Liver (tissue), 9 donors: Measurements from ENCODE around the gene PPP2R5C. TPM values are rescaled to one million over a fixed set of nuclear protein-coding genes. Genes with fewer than 3 reads are reported as not detected.

Experiments
- DNase-seq: peaks from one replicate; pipeline ENCODE4 v3.0.0-alpha.2; 2017; ENCODE audit warnings: low spot score
- H3K27ac ChIP-seq, 2 donors: one replicate each; pipeline ENCODE4 v1.7.0; 2013; ENCODE audit warnings: inconsistent platforms in 2 of 2, low read length in 2 of 2, control low read depth in 1 of 2, low read depth in 1 of 2, mild to moderate bottlenecking in 1 of 2
- H3K27me3 ChIP-seq, 4 donors: one replicate each; pipeline versions ENCODE4 v1.6.1 to v1.7.0; 2013; ENCODE audit warnings: low read length in 3 of 4, inconsistent platforms in 1 of 4, mild to moderate bottlenecking in 1 of 4, moderate library complexity in 1 of 4; ENCODE audit not compliant: control insufficient read depth in 4 of 4, insufficient read depth in 4 of 4
- H3K36me3 ChIP-seq, 4 donors: one replicate each; pipeline versions ENCODE4 v1.6.1 to v1.7.0; 2013; ENCODE audit warnings: low read length in 3 of 4, mild to moderate bottlenecking in 3 of 4, low read depth in 1 of 4, moderate library complexity in 1 of 4; ENCODE audit not compliant: control insufficient read depth in 4 of 4, insufficient read depth in 3 of 4
- H3K4me1 ChIP-seq, 4 donors: one replicate each; pipeline versions ENCODE4 v1.6.1 to v1.7.0; 2013; ENCODE audit warnings: low read length in 3 of 4, mild to moderate bottlenecking in 3 of 4, moderate library complexity in 1 of 4; ENCODE audit not compliant: control insufficient read depth in 4 of 4, insufficient read depth in 4 of 4
- H3K4me3 ChIP-seq, 3 donors: one replicate each; pipeline versions ENCODE4 v1.6.1 to v1.7.0; 2013; ENCODE audit warnings: low read length in 3 of 3, control low read depth in 1 of 3, low read depth in 1 of 3, mild to moderate bottlenecking in 1 of 3
- H3K9ac ChIP-seq, 2 donors: one replicate each; pipeline ENCODE4 v1.7.0; 2013; ENCODE audit warnings: low read length in 2 of 2, mild to moderate bottlenecking in 2 of 2, moderate library complexity in 2 of 2, control low read depth in 1 of 2, low read depth in 1 of 2
- H3K9me3 ChIP-seq, 4 donors: one replicate each; pipeline versions ENCODE4 v1.6.1 to v1.7.0; 2013; ENCODE audit warnings: low read length in 3 of 4; ENCODE audit not compliant: control insufficient read depth in 4 of 4
- EGR1 ChIP-seq, 2 donors: IDR thresholded peaks; 2 replicates each; pipeline ENCODE4 v1.6.1; 2016 to 2018; ENCODE audit warnings: antibody characterized with exemption in 2 of 2, low read depth in 2 of 2
- FOXA1 ChIP-seq: IDR thresholded peaks from 2 replicates; pipeline ENCODE4 v1.6.1; 2016; ENCODE audit warnings: antibody characterized with exemption
- FOXA2 ChIP-seq: IDR thresholded peaks from 2 replicates; pipeline ENCODE4 v1.6.1; 2016; ENCODE audit warnings: antibody characterized with exemption
- HNF4A ChIP-seq, 2 donors: conservative IDR thresholded peaks; 2 replicates each; pipeline ENCODE4 v1.6.1; 2016; ENCODE audit warnings: antibody characterized with exemption in 2 of 2, mild to moderate bottlenecking in 2 of 2
- HNF4G ChIP-seq: IDR thresholded peaks from 2 replicates; pipeline ENCODE4 v1.6.1; 2016; ENCODE audit warnings: antibody characterized with exemption
- JUND ChIP-seq, 2 donors: IDR thresholded peaks; 2 replicates each; pipeline ENCODE4 v1.6.1; 2016; ENCODE audit warnings: antibody characterized with exemption in 2 of 2
- NR2F2 ChIP-seq: IDR thresholded peaks from 2 replicates; pipeline ENCODE4 v1.6.1; 2016; ENCODE audit warnings: antibody characterized with exemption
- RAD21 ChIP-seq, 2 donors: IDR thresholded peaks; 2 replicates each; pipeline ENCODE4 v1.6.1; 2016; ENCODE audit warnings: antibody characterized with exemption in 2 of 2, mild to moderate bottlenecking in 2 of 2
- RXRA ChIP-seq, 2 donors: IDR thresholded peaks; 2 replicates each; pipeline ENCODE4 v1.6.1; 2017 to 2018; ENCODE audit warnings: antibody characterized with exemption in 2 of 2, mild to moderate bottlenecking in 1 of 2
- SP1 ChIP-seq: IDR thresholded peaks from 2 replicates; pipeline ENCODE4 v1.6.1; 2018; ENCODE audit warnings: antibody characterized with exemption, mild to moderate bottlenecking
- TAF1 ChIP-seq: conservative IDR thresholded peaks from 2 replicates; pipeline ENCODE4 v1.6.1; 2016; ENCODE audit warnings: antibody characterized with exemption, mild to moderate bottlenecking
- YY1 ChIP-seq: IDR thresholded peaks from 2 replicates; pipeline ENCODE4 v1.6.1; 2016; ENCODE audit warnings: antibody characterized with exemption, mild to moderate bottlenecking
- WGBS: extraction: QIAGEN DNeasy Blood & Tissue Kit; methylation state at CpG from one replicate; pipeline ENCODE4 v1.1.7; 2013; 5-methylcytosine and 5-hydroxymethylcytosine counted together
- polyA plus RNA-seq, 2 donors: library from polyadenylated mRNA; stranded (reverse) in 1 of 2; unstranded in 1 of 2; fragments of 200-250 nt in 1 of 2; fragments of >200 nt in 1 of 2; fragmentation: Nextera tagmentation in 1 of 2; extraction: Ambion mirVana in 1 of 2; gene quantifications; one replicate each; pipeline versions ENCODE4 v1.2.1 to v1.2.3, GENCODE V29; 2013 to 2015
- total RNA-seq, 2 donors: library from RNA; depleted of rRNA; stranded (reverse); fragments of >200 nt; gene quantifications; one replicate each; pipeline ENCODE4 v1.2.3, GENCODE V29; 2014
- TF ChIP-seq, protein P1 (sequence below): fragments of 150-350 bp; IDR thresholded peaks from 2 replicates; pipeline ENCODE4 v1.5.1; 2017; ENCODE audit warnings: improper control_type of control experiment, low read depth, low read length; ENCODE audit not compliant: missing input control
- TF ChIP-seq, protein P2 (sequence below): IDR thresholded peaks from 2 replicates; pipeline ENCODE4 v1.6.1; 2016; ENCODE audit warnings: antibody characterized with exemption
- TF ChIP-seq, protein P3 (sequence below): IDR thresholded peaks from 2 replicates; pipeline ENCODE4 v1.6.1; 2016; ENCODE audit warnings: antibody characterized with exemption
- donor health status: healthy.
- donor health status: healthy.
- donor health status: healthy.
- donor health status: healthy.
- donor health status: healthy.

PPP2R5C gene
- total and polyA plus RNA-seq, 4 donors = 33.5 to 52.3 (median 43.9) TPM

DNA sequence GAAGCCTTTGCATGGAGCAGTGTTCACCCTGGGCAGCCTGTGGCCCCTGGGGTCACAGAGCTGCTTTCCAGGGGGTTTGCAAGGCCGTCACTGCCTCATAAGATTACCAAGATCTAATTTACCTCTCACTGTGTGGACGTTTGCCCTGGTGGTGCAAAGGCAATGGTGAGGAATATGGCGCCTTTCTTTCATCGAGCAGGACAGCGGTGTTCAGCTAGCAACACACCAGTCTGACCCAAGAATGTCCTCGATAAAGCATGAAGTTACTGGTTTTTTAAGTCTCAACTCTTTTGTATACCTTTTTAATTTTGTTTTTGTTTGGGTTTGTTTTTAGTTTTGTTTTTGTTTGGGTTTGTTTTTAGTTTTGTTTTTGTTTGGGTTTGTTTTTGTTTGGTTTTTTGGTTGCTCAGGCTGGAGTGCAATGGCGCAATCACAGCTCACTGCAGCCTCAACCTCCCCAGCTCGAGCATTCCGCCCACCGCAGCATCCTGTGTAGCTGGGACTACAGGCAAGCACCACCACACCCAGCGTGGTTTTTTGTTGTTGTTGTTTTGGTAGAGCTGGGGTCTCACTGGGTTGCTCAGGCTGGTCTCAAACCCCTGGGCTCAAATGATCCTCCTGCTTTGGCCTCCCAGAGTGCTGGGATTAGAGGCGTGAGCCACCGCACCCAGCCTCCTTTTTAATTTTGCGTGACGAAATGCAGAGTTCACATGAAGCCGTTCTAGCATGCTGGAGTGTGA, 57.9 kb downstream of the PPP2R5C start:
- no peak for DNase-seq
- 87% methylated on average over 16 of the region's 16 CpGs for WGBS
- Histone ChIP-seq H3K4me3 (no peak overlapping the region), H3K9ac (no peak overlapping the region), H3K9me3 (no peaks in the 10 kb centered on the region), H3K27me3 (no peaks in the 10 kb centered on the region), H3K27ac (peak overlapping the region in 1 of 2 donors; percentile 29), H3K4me1 (peaks cover 0 to 3% (median 0%) of the 10 kb centered on the region in 4 donors), H3K36me3 (peaks cover 0 to 5% (median 2%) of the 10 kb centered on the region in 4 donors)
- no peak for TF ChIP-seq SP1
- TF ChIP-seq EGR1 (IDR thresholded peaks at IDR 0.05; ENCODE audit: low read depth in 2 of 2) = no peak
- no peak for TF ChIP-seq HNF4A (conservative IDR thresholded peaks at IDR 0.05)

DNA sequence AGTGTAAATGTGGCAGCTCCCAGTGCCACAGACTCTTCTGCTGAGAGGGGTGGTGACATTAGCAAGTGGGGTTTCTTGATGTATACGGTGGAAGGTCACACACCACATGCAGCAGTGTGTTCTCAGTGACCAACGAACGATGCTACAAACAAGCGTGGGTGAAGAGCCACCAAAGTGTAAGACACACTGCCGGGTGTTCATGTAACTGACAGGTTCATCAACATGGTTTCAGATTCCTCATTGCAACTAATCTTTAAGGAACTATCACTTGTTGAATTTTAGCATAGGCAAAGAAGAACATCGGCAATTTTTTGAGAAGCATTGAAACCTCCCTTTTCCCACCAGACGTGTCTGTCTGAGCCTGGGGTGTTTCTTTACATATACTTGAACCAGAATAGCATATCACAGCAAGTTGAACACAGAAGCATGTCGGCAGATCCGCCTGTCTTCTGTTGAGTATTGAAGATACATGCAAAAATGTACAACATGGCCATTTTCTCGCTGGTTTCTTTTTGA, 58.8 kb downstream of the PPP2R5C start:
- peaks cover 0 to 3% (median 2%) of the 10 kb centered on the region in 4 donors for H3K36me3 ChIP-seq

More for the DNA sequence above, 58.8 kb downstream of the PPP2R5C start:
- 85% methylated on average over 10 of the region's 10 CpGs for WGBS
- no peak overlapping the region for H3K9ac ChIP-seq
- no peak overlapping the region for H3K4me3 ChIP-seq
- H3K9me3 ChIP-seq = no peaks in the 10 kb centered on the region
- no peaks in the 10 kb centered on the region for H3K27me3 ChIP-seq
- H3K4me1 ChIP-seq = peaks cover 0 to 3% (median 2%) of the 10 kb centered on the region in 4 donors
- H3K27ac ChIP-seq = peak overlapping the region; percentile 13 to 19
- TF ChIP-seq HNF4A (conservative IDR thresholded peaks at IDR 0.05) = no peak
- TF ChIP-seq, protein P1, sequence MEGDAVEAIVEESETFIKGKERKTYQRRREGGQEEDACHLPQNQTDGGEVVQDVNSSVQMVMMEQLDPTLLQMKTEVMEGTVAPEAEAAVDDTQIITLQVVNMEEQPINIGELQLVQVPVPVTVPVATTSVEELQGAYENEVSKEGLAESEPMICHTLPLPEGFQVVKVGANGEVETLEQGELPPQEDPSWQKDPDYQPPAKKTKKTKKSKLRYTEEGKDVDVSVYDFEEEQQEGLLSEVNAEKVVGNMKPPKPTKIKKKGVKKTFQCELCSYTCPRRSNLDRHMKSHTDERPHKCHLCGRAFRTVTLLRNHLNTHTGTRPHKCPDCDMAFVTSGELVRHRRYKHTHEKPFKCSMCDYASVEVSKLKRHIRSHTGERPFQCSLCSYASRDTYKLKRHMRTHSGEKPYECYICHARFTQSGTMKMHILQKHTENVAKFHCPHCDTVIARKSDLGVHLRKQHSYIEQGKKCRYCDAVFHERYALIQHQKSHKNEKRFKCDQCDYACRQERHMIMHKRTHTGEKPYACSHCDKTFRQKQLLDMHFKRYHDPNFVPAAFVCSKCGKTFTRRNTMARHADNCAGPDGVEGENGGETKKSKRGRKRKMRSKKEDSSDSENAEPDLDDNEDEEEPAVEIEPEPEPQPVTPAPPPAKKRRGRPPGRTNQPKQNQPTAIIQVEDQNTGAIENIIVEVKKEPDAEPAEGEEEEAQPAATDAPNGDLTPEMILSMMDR = no peak
- no peak for TF ChIP-seq HNF4G
- TF ChIP-seq RAD21 (IDR thresholded peaks at IDR 0.05) = no peak
- TF ChIP-seq RXRA (IDR thresholded peaks at IDR 0.05) = no peak
- no peak for TF ChIP-seq YY1
- TF ChIP-seq NR2F2 = no peak
- TF ChIP-seq FOXA1 = no peak
- no peak for TF ChIP-seq JUND (IDR thresholded peaks at IDR 0.05)
- no peak for TF ChIP-seq FOXA2
- TF ChIP-seq, protein P2, sequence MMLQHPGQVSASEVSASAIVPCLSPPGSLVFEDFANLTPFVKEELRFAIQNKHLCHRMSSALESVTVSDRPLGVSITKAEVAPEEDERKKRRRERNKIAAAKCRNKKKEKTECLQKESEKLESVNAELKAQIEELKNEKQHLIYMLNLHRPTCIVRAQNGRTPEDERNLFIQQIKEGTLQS = no peak
- TF ChIP-seq TAF1 = no peak
- no peak for TF ChIP-seq SP1
- TF ChIP-seq, protein P3, sequence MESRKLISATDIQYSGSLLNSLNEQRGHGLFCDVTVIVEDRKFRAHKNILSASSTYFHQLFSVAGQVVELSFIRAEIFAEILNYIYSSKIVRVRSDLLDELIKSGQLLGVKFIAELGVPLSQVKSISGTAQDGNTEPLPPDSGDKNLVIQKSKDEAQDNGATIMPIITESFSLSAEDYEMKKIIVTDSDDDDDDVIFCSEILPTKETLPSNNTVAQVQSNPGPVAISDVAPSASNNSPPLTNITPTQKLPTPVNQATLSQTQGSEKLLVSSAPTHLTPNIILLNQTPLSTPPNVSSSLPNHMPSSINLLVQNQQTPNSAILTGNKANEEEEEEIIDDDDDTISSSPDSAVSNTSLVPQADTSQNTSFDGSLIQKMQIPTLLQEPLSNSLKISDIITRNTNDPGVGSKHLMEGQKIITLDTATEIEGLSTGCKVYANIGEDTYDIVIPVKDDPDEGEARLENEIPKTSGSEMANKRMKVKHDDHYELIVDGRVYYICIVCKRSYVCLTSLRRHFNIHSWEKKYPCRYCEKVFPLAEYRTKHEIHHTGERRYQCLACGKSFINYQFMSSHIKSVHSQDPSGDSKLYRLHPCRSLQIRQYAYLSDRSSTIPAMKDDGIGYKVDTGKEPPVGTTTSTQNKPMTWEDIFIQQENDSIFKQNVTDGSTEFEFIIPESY = no peak
- DNase-seq = no peak
